Fibroblast of villous mesenchyme (primary cell): ENCODE data around the gene EMC10. TPM values are rescaled to one million over a fixed set of nuclear protein-coding genes. Genes with fewer than 3 reads are reported as not detected.
A peak's percentile ranks its signal among the peaks of the same experiment; 100 is the strongest.

Experiments
- DNase-seq: peaks from one replicate; pipeline ENCODE4 v3.0.0-alpha.2; 2010; ENCODE audit warnings: low read depth
- H3K4me3 ChIP-seq: 2 replicates; pipeline ENCODE4 v1.5.1; 2011; ENCODE audit warnings: low read depth, mild to moderate bottlenecking, low read length
- total RNA-seq: library from RNA; depleted of rRNA; stranded (reverse); fragments of >200 nt; gene quantifications from 2 replicates; pipeline ENCODE4 v1.2.3, GENCODE V29; 2012
- TF ChIP-seq, protein P1 (sequence below): IDR thresholded peaks from 2 replicates; pipeline ENCODE4 v1.5.1; 2012; ENCODE audit warnings: low read depth, mild to moderate bottlenecking, low read length; ENCODE audit not compliant: insufficient read depth

Gene EMC10
- total RNA-seq, 1 donor = 40.6 TPM

GRCh38 chr19:50482271-50482855, 6.1 kb downstream of the EMC10 start:
- TF ChIP-seq, protein P1, sequence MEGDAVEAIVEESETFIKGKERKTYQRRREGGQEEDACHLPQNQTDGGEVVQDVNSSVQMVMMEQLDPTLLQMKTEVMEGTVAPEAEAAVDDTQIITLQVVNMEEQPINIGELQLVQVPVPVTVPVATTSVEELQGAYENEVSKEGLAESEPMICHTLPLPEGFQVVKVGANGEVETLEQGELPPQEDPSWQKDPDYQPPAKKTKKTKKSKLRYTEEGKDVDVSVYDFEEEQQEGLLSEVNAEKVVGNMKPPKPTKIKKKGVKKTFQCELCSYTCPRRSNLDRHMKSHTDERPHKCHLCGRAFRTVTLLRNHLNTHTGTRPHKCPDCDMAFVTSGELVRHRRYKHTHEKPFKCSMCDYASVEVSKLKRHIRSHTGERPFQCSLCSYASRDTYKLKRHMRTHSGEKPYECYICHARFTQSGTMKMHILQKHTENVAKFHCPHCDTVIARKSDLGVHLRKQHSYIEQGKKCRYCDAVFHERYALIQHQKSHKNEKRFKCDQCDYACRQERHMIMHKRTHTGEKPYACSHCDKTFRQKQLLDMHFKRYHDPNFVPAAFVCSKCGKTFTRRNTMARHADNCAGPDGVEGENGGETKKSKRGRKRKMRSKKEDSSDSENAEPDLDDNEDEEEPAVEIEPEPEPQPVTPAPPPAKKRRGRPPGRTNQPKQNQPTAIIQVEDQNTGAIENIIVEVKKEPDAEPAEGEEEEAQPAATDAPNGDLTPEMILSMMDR = no peak
- no peak overlapping the region for H3K4me3 ChIP-seq
- no peak for DNase-seq

- DNase-seq = no peak
- no peak overlapping the region for H3K4me3 ChIP-seq
- TF ChIP-seq, protein P1 = no peak
Observed at GRCh38 chr19:50482916-50483315, 6.6 kb downstream of the EMC10 start.

DNA sequence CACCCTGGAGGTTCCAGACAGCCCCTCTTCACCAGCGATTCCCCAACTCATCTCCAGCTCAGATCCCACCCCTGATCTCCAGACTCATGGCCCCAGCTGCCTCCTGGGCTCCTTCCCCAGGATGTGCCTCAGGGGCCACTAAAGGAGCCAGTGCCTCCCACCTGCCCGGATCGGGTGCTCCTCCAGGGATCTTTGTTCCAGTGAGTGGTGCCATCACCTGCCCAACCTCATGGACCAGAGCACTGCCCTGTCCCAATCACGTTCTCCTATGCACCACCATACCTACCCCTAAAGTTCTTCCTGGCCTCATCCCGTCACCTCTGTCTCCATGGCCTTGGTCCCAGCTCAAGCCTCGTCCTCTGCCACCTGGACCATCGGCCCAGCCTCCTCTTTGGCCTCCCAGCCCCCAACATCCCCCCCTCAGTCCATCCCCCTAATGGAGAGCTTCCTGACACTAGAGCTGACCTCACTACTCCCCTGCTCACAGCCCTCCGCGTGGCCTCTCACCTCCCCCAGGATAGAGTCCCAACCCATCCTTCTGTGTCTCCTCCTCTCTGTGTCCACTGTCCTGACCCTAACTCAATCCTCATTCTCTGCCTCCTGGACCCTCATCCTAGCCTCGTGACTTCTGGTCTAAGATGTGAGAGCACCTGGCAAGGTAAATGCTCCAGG, 9.1 kb downstream of the EMC10 start:
- TF ChIP-seq, protein P1 = no peak
- no peak for DNase-seq
- H3K4me3 ChIP-seq = no peak overlapping the region

GRCh38 chr19:50486823-50487515, 10.7 kb downstream of the EMC10 start:
- DNase-seq = peak; percentile 16
- no peak overlapping the region for H3K4me3 ChIP-seq
- TF ChIP-seq, protein P1 = peak; percentile 36

DNA sequence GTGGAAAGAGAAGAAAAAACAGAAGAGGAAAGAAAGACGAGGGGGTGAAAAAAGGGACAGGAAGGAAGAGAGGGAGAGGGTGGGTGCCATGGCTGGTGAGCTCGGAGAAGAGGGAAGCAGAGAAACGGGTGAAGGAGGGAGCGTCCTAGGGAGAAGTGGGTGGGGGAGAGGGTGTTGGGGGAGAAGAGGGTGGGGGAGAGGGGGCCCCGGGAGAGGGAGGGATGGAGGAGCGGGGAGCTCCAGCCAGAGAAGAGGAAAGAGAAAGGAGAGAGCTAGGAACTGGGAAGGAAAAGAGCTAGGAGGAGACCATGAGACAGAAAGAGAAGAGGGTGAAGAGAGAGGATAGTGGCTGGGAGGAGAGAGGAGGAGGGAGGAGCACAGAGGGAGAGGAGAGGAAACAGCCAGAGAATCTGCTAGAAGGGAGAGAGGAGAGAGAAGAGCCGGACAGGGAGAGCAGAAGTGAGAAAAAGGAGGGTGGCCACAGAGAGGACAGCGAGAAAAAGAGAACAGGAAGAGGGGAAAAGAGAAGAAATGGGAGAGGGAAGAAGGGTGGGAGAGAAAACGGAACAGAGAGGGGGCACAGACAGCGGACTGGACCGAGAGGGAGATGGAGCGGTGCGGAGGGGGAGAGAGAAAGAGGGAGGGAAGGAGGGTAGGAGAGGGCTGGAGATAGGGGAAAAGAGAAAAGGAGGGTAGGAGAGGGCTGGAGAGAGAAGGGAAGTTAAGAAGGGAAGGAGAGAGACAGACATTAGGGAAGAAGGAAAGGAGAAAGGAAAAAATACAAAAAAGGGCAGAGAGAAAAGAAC, 12.3 kb downstream of the EMC10 start:
- H3K4me3 ChIP-seq = no peak overlapping the region
- DNase-seq = no peak
- TF ChIP-seq, protein P1 = no peak

DNA sequence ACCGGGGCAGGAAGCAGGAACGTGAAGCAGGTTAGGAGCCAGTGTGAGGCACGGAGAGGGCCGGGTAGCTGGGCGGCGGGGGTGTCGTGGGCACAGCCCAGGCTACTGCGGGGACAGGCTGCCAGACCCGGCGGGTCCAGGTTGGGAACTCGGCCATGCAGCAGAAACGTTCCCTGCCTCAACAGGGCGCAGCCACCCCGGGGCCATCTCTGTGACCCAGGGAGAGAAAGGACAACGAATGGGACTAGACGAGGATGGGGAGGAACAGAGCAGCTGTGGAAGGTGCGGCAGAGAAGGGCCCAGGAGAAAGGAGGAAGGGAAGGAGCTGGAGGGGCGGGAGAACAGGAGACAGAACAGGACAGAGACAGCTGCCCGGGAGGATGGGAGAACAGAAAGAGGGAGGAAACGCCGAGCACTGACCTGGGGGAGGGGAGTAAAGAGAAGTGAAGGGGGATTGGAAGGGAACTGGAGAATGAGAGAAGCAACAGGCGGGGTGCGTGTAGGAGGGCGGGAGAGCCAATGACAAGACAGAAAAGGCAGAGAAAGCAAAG, 13.2 kb downstream of the EMC10 start:
- TF ChIP-seq, protein P1 = no peak
- no peak overlapping the region for H3K4me3 ChIP-seq
- DNase-seq = no peak
